Neural cell (in vitro differentiated cells): ENCODE data around the gene KLRB1.

Experiments
- CTCF ChIP-seq: fragments of 450-650 bp; IDR thresholded peaks from 2 replicates; pipeline ENCODE4 v1.5.1; 2014; ENCODE audit warnings: antibody characterized with exemption, mild to moderate bottlenecking, moderate library complexity; ENCODE audit not compliant: poor library complexity, severe bottlenecking
- EZH2 ChIP-seq: fragments of 200-600, 300-800 bp; shearing (Covaris generic), sonication (generic); IDR thresholded peaks from 2 replicates; pipeline ENCODE4 v1.6.1; 2014; ENCODE audit warnings: antibody characterized with exemption, low read length, borderline replicate concordance, mild to moderate bottlenecking; ENCODE audit not compliant: insufficient read depth, poor library complexity, severe bottlenecking
- POLR2AphosphoS5 ChIP-seq: IDR thresholded peaks from 2 replicates; pipeline ENCODE4 v1.6.1; 2012

GRCh38 chr12:9588749-9589148, 19.0 kb downstream of the KLRB1 start:
- TF ChIP-seq POLR2AphosphoS5 (no peak), EZH2 (no peak), CTCF (no peak)
